Fibroblast of lung (primary cell): Measurements from ENCODE around the gene RYR2. TPM values are rescaled to one million over a fixed set of nuclear protein-coding genes. Genes with fewer than 3 reads are reported as not detected.

ENCODE experiments used
- DNase-seq, 2 donors: peaks; one replicate each; pipeline versions ENCODE4 v3.0.0 to v3.0.0-alpha.2; 2010; ENCODE audit warnings: low read depth in 2 of 2
- H2AFZ ChIP-seq: 2 replicates; pipeline ENCODE4 v1.5.1; 2012; ENCODE audit warnings: low read length, control low read depth, inconsistent platforms
- H3K27ac ChIP-seq: 2 replicates; pipeline ENCODE4 v1.5.1; 2011; ENCODE audit warnings: low read length, control low read depth; ENCODE audit not compliant: insufficient read depth
- H3K27me3 ChIP-seq: 2 replicates; pipeline ENCODE4 v1.5.1; 2011; ENCODE audit warnings: mild to moderate bottlenecking, low read length; ENCODE audit not compliant: control insufficient read depth, insufficient read depth
- H3K36me3 ChIP-seq: 2 replicates; pipeline ENCODE4 v1.5.1; 2011; ENCODE audit warnings: low read length; ENCODE audit not compliant: control insufficient read depth, insufficient read depth
- H3K4me1 ChIP-seq: 2 replicates; pipeline ENCODE4 v1.5.1; 2011; ENCODE audit warnings: low read length; ENCODE audit not compliant: control insufficient read depth, insufficient read depth; ENCODE audit errors: extremely low read depth
- H3K4me2 ChIP-seq: 2 replicates; pipeline ENCODE4 v1.5.1; 2011; ENCODE audit warnings: low read length, control low read depth; ENCODE audit not compliant: insufficient read depth; ENCODE audit errors: extremely low read depth
- H3K4me3 ChIP-seq, 4 experiments: fragments of 200-600 bp in 1 of 4; sonication (generic) in 1 of 4; replicated peaks in 1 of 4; 2 replicates each; pipeline ENCODE4 v1.5.1; 2011 to 2016; ENCODE audit warnings: low read length in 4 of 4, low read depth in 3 of 4, mild to moderate bottlenecking in 3 of 4, control low read depth in 2 of 4, inconsistent platforms in 1 of 4, mixed read lengths in 1 of 4; ENCODE audit not compliant: insufficient read depth in 1 of 4; ENCODE audit errors: control extremely low read depth in 1 of 4
- H3K79me2 ChIP-seq: 2 replicates; pipeline ENCODE4 v1.5.1; 2012; ENCODE audit warnings: mild to moderate bottlenecking, low read length, inconsistent platforms; ENCODE audit not compliant: control insufficient read depth, insufficient read depth
- H3K9ac ChIP-seq: 2 replicates; pipeline ENCODE4 v1.5.1; 2011; ENCODE audit warnings: mild to moderate bottlenecking, low read length, control low read depth; ENCODE audit not compliant: insufficient read depth
- H3K9me3 ChIP-seq: 2 replicates; pipeline ENCODE4 v1.5.1; 2012; ENCODE audit warnings: low read depth, low read length; ENCODE audit not compliant: control insufficient read depth, insufficient read depth
- H4K20me1 ChIP-seq: 2 replicates; pipeline ENCODE4 v1.5.1; 2011; ENCODE audit warnings: low read length; ENCODE audit not compliant: control insufficient read depth, insufficient read depth; ENCODE audit errors: extremely low read depth
- EZH2 ChIP-seq: IDR thresholded peaks from 2 replicates; pipeline ENCODE4 v1.5.1; 2012; ENCODE audit warnings: low read length, control low read depth, mild to moderate bottlenecking; ENCODE audit errors: missing control alignments
- polyA plus RNA-seq, 2 donors: library from polyadenylated mRNA; depleted of rRNA in 1 of 2; stranded (reverse) in 1 of 2; unstranded in 1 of 2; fragments of >200 nt; gene quantifications; 2 replicates each; pipeline ENCODE4 v1.2.1, GENCODE V29; 2011 to 2012; ENCODE audit warnings: missing spikeins in 1 of 2
- total RNA-seq: library from RNA; depleted of rRNA; stranded (reverse); fragments of >200 nt; gene quantifications from 2 replicates; pipeline ENCODE4 v1.2.1, GENCODE V29; 2014
- TF ChIP-seq, protein P1 (sequence below), 2 donors: IDR thresholded peaks in 1 of 2; conservative IDR thresholded peaks in 1 of 2; 1 replicate in 1 of 2; 2 replicates in 1 of 2; pipeline ENCODE4 v1.5.1; 2011 to 2012; ENCODE audit warnings: low read length in 2 of 2, control low read depth in 1 of 2, inconsistent platforms in 1 of 2, low read depth in 1 of 2, mild to moderate bottlenecking in 1 of 2

The RYR2 gene
- total and polyA plus RNA-seq, 2 donors (not counting 1 experiment from before 2014, with no cell fraction given): 0.06 to 0.17 TPM

DNA sequence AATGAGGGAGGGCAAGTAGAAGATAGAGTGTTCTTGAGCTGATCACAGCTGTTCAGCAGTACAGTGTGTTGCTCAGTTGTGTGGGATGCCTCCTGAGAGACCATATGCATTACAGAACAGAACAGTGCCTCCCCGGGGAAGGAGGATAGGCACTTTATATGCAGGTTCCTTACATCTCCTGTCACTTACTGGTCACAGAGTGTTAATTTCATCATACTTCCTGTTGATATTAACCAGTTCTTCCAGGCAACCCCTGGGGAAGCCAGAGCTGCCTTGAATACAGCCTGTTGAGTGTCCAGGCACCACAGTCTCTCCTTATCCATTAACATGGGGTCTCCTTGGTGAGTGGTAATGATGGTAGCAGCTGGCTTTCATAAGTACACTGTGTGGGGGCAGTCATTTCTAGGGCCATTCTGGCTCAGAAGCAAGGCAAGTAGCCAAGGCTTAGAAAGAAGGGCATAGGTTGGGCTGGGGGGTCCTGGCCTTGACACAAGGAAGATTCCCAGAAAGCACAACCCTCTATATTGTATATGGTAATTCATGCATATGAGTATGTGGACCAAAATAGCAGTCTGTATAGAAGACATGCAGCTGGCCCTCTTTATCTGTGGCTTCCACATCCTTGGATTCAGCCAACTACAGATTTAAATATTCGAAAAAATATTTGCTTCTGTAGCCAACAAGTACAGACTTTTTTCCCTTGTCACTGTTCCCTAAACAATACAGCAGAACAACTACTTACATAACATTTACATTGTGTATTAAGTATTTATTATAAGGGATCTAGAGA, 706.4 kb downstream of the RYR2 start:
- Histone ChIP-seq H3K79me2 (no peaks in the 10 kb centered on the region), H3K9ac (no peak overlapping the region), H3K27ac (no peak overlapping the region), H3K4me3 (no peak overlapping the region), H3K27me3 (no peaks in the 10 kb centered on the region), H3K4me2 (no peak overlapping the region), H3K36me3 (no peaks in the 10 kb centered on the region), H3K4me1 (no peaks in the 10 kb centered on the region), H3K9me3 (no peaks in the 10 kb centered on the region), H2AFZ (no peak overlapping the region), H4K20me1 (no peaks in the 10 kb centered on the region)
- peak in 1 of 2 donors; percentile 12 for DNase-seq
- TF ChIP-seq, protein P1, sequence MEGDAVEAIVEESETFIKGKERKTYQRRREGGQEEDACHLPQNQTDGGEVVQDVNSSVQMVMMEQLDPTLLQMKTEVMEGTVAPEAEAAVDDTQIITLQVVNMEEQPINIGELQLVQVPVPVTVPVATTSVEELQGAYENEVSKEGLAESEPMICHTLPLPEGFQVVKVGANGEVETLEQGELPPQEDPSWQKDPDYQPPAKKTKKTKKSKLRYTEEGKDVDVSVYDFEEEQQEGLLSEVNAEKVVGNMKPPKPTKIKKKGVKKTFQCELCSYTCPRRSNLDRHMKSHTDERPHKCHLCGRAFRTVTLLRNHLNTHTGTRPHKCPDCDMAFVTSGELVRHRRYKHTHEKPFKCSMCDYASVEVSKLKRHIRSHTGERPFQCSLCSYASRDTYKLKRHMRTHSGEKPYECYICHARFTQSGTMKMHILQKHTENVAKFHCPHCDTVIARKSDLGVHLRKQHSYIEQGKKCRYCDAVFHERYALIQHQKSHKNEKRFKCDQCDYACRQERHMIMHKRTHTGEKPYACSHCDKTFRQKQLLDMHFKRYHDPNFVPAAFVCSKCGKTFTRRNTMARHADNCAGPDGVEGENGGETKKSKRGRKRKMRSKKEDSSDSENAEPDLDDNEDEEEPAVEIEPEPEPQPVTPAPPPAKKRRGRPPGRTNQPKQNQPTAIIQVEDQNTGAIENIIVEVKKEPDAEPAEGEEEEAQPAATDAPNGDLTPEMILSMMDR (conservative IDR thresholded peaks at IDR 0.05 in 1 of 2, IDR thresholded peaks at IDR 0.05 in 1 of 2; ENCODE audit: low read depth in 1 of 2, low read length in 2 of 2): no peak
- TF ChIP-seq EZH2: no peak

DNA sequence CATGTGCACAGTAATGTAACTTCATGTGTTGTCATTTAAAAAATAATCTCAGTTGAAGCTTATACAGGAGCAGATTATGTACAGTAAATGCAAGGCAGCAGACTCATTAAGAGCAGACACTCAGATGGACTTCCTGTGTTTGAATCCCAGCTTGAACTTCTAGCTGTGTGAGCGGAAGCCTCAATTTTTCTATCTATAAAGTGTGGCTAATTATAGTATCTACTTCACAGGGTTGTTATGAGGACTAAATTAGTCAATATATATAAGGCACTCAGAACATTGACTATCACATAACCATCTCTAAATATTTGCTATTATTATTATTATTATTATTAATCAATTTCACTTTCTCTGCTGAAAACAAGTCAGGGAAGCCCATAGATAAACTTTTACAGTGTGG, 707.1 kb downstream of the RYR2 start:
- no peak for DNase-seq
- H3K27ac ChIP-seq: no peak overlapping the region
- H3K79me2 ChIP-seq: no peaks in the 10 kb centered on the region
- H2AFZ ChIP-seq: no peak overlapping the region
- no peaks in the 10 kb centered on the region for H3K36me3 ChIP-seq
- H3K9me3 ChIP-seq: no peaks in the 10 kb centered on the region
- H3K4me2 ChIP-seq: no peak overlapping the region
- no peaks in the 10 kb centered on the region for H3K4me1 ChIP-seq
- H3K9ac ChIP-seq: no peak overlapping the region
- H3K27me3 ChIP-seq: no peaks in the 10 kb centered on the region
- no peak overlapping the region for H3K4me3 ChIP-seq
- TF ChIP-seq, protein P1 (conservative IDR thresholded peaks at IDR 0.05 in 1 of 2, IDR thresholded peaks at IDR 0.05 in 1 of 2; ENCODE audit: low read depth in 1 of 2, low read length in 2 of 2): no peak
- no peak for TF ChIP-seq EZH2
- H4K20me1 ChIP-seq: no peaks in the 10 kb centered on the region

DNA sequence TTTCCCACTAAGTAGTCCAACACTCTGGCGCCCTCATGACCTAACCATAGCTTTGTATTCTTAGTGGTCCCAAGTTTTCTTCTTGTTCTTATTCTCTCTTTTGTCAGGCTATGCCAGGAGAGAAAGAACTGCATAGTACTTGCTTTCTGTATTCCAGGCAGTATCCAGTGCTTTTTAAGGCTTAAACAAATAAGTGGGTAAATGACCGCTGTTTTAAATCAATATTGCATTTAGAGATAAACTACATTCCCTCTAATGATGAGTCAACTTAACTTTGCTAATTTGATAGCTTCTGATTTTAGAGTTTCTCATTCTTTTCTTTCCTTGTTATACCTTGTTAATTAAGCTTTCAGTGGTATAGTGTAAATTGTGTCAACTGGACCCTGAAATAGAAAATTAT, 709.1 kb downstream of the RYR2 start:
- Histone ChIP-seq H4K20me1 (no peaks in the 10 kb centered on the region), H3K27ac (no peak overlapping the region), H3K9ac (no peak overlapping the region), H2AFZ (no peak overlapping the region), H3K4me1 (no peaks in the 10 kb centered on the region), H3K4me3 (no peak overlapping the region), H3K36me3 (no peaks in the 10 kb centered on the region), H3K9me3 (no peaks in the 10 kb centered on the region), H3K4me2 (no peak overlapping the region), H3K27me3 (no peaks in the 10 kb centered on the region), H3K79me2 (no peaks in the 10 kb centered on the region)
- DNase-seq: no peak
- TF ChIP-seq, protein P1 (conservative IDR thresholded peaks at IDR 0.05 in 1 of 2, IDR thresholded peaks at IDR 0.05 in 1 of 2; ENCODE audit: low read depth in 1 of 2, low read length in 2 of 2): no peak
- TF ChIP-seq EZH2: no peak
